Skeletal muscle tissue (tissue), 4 donors: ENCODE measurements around the gene COL4A4. TPM values are rescaled to one million over a fixed set of nuclear protein-coding genes. Genes with fewer than 3 reads are reported as not detected.

Source experiments
- H3K27ac ChIP-seq: one replicate; pipeline ENCODE4 v1.7.0; 2013; ENCODE audit warnings: mild to moderate bottlenecking, low read depth, low read length, inconsistent platforms
- H3K27me3 ChIP-seq, 3 donors: one replicate each; pipeline ENCODE4 v1.7.0; 2013; ENCODE audit warnings: low read length in 3 of 3; ENCODE audit not compliant: control insufficient read depth in 3 of 3, insufficient read depth in 3 of 3
- H3K36me3 ChIP-seq, 3 donors: one replicate each; pipeline ENCODE4 v1.7.0; 2013; ENCODE audit warnings: low read length in 3 of 3; ENCODE audit not compliant: control insufficient read depth in 3 of 3, insufficient read depth in 3 of 3
- H3K4me1 ChIP-seq, 3 donors: one replicate each; pipeline ENCODE4 v1.7.0; 2013; ENCODE audit warnings: low read length in 3 of 3, mild to moderate bottlenecking in 3 of 3; ENCODE audit not compliant: control insufficient read depth in 3 of 3, insufficient read depth in 3 of 3
- H3K4me3 ChIP-seq, 3 donors: one replicate each; pipeline ENCODE4 v1.7.0; 2013; ENCODE audit warnings: low read length in 3 of 3
- H3K9ac ChIP-seq, 3 donors: one replicate each; pipeline ENCODE4 v1.7.0; 2013; ENCODE audit warnings: low read length in 3 of 3, mild to moderate bottlenecking in 3 of 3, moderate library complexity in 2 of 3, low read depth in 1 of 3
- H3K9me3 ChIP-seq, 3 donors: one replicate each; pipeline ENCODE4 v1.7.0; 2013; ENCODE audit warnings: low read length in 3 of 3; ENCODE audit not compliant: control insufficient read depth in 3 of 3
- total RNA-seq: library from RNA; depleted of rRNA; stranded (reverse); fragments of >200 nt; gene quantifications from one replicate; pipeline ENCODE4 v1.2.3, GENCODE V29; 2014
- donor health status: Osteomylitis.

Gene COL4A4
- total RNA-seq, 1 donor from 2014 or later: under 0.01 TPM

- Histone ChIP-seq H3K4me3 (no peak overlapping the region), H3K36me3 (no peaks in the 10 kb centered on the region), H3K9ac (no peak overlapping the region), H3K4me1 (peaks cover 7 to 14% (median 8%) of the 10 kb centered on the region in 3 donors), H3K27ac (no peak overlapping the region), H3K9me3 (no peaks in the 10 kb centered on the region), H3K27me3 (no peaks in the 10 kb centered on the region)
Observed at GRCh38 chr2:226981791-226982326, 182.1 kb downstream of the COL4A4 start.

- Histone ChIP-seq H3K9ac (no peak overlapping the region), H3K36me3 (peaks cover 0 to 2% (median 0%) of the 10 kb centered on the region in 3 donors), H3K4me3 (no peak overlapping the region), H3K4me1 (no peaks in the 10 kb centered on the region), H3K27ac (no peak overlapping the region), H3K27me3 (no peaks in the 10 kb centered on the region), H3K9me3 (no peaks in the 10 kb centered on the region)
Observed at GRCh38 chr2:226979004-226979403, 185.0 kb downstream of the COL4A4 start.

- H3K4me3 ChIP-seq: no peak overlapping the region
Observed at GRCh38 chr2:226978300-226978699, 185.7 kb downstream of the COL4A4 start.

GRCh38 chr2:226977775-226978190 is 186.2 kb downstream of the COL4A4 start:
- Histone ChIP-seq H3K9ac (no peak overlapping the region), H3K4me1 (no peaks in the 10 kb centered on the region), H3K4me3 (no peak overlapping the region), H3K36me3 (peaks cover 0 to 2% (median 0%) of the 10 kb centered on the region in 3 donors), H3K27me3 (no peaks in the 10 kb centered on the region), H3K9me3 (no peaks in the 10 kb centered on the region), H3K27ac (no peak overlapping the region)

More at GRCh38 chr2:226978300-226978699, 185.7 kb downstream of the COL4A4 start:
- Histone ChIP-seq H3K36me3 (peaks cover 0 to 2% (median 0%) of the 10 kb centered on the region in 3 donors), H3K4me1 (no peaks in the 10 kb centered on the region), H3K27me3 (no peaks in the 10 kb centered on the region), H3K9me3 (no peaks in the 10 kb centered on the region), H3K9ac (no peak overlapping the region), H3K27ac (no peak overlapping the region)

- Histone ChIP-seq H3K9ac (no peak overlapping the region), H3K4me1 (no peaks in the 10 kb centered on the region), H3K9me3 (no peaks in the 10 kb centered on the region), H3K4me3 (no peak overlapping the region), H3K27ac (no peak overlapping the region), H3K27me3 (no peaks in the 10 kb centered on the region), H3K36me3 (peaks cover 0 to 2% (median 0%) of the 10 kb centered on the region in 3 donors)
Observed at GRCh38 chr2:226973816-226974215, 190.2 kb downstream of the COL4A4 start.

- H3K9me3 ChIP-seq: no peaks in the 10 kb centered on the region
- no peaks in the 10 kb centered on the region for H3K27me3 ChIP-seq
- H3K4me3 ChIP-seq: no peak overlapping the region
- H3K4me1 ChIP-seq: no peaks in the 10 kb centered on the region
- no peak overlapping the region for H3K9ac ChIP-seq
- no peak overlapping the region for H3K27ac ChIP-seq
- H3K36me3 ChIP-seq: peaks cover 0 to 2% (median 0%) of the 10 kb centered on the region in 3 donors
Observed at GRCh38 chr2:226971770-226972169, 192.2 kb downstream of the COL4A4 start.

GRCh38 chr2:226971084-226971483 is 192.9 kb downstream of the COL4A4 start:
- Histone ChIP-seq H3K9me3 (no peaks in the 10 kb centered on the region), H3K36me3 (peaks cover 0 to 2% (median 0%) of the 10 kb centered on the region in 3 donors), H3K4me3 (no peak overlapping the region), H3K4me1 (no peaks in the 10 kb centered on the region), H3K27ac (no peak overlapping the region), H3K27me3 (no peaks in the 10 kb centered on the region), H3K9ac (no peak overlapping the region)

GRCh38 chr2:226970362-226970761 is 193.6 kb downstream of the COL4A4 start:
- H3K4me1 ChIP-seq: no peaks in the 10 kb centered on the region
- no peaks in the 10 kb centered on the region for H3K27me3 ChIP-seq
- no peak overlapping the region for H3K27ac ChIP-seq
- H3K4me3 ChIP-seq: no peak overlapping the region
- no peaks in the 10 kb centered on the region for H3K9me3 ChIP-seq
- H3K36me3 ChIP-seq: peaks cover 0 to 2% (median 0%) of the 10 kb centered on the region in 3 donors
- H3K9ac ChIP-seq: no peak overlapping the region

- Histone ChIP-seq H3K36me3 (peaks cover 0 to 2% (median 0%) of the 10 kb centered on the region in 3 donors), H3K9me3 (no peaks in the 10 kb centered on the region), H3K4me1 (no peaks in the 10 kb centered on the region), H3K27ac (no peak overlapping the region), H3K27me3 (no peaks in the 10 kb centered on the region), H3K9ac (no peak overlapping the region), H3K4me3 (no peak overlapping the region)
Observed at GRCh38 chr2:226969417-226970080, 194.5 kb downstream of the COL4A4 start.

- Histone ChIP-seq H3K27ac (no peak overlapping the region), H3K4me3 (no peak overlapping the region), H3K27me3 (no peaks in the 10 kb centered on the region), H3K9me3 (no peaks in the 10 kb centered on the region), H3K9ac (no peak overlapping the region), H3K4me1 (peaks cover 0 to 10% (median 4%) of the 10 kb centered on the region in 3 donors), H3K36me3 (no peaks in the 10 kb centered on the region)
Observed at GRCh38 chr2:226965376-226965775, 198.6 kb downstream of the COL4A4 start.
